HCT116 (cell line): ENCODE results near the gene SEMA6D. TPM values are rescaled to one million over a fixed set of nuclear protein-coding genes. Genes with fewer than 3 reads are reported as not detected.

Source experiments
- ATAC-seq: fragments of 200-7000 bp; cut with Tn5 transposase; 2 replicates; pipeline ENCODE4 v1.9.1; 2020; ENCODE audit warnings: mild to moderate bottlenecking, moderate library complexity
- BruUV-seq: library from RNA; stranded (reverse); fragments of 400-500 nt; replicated peaks from 2 replicates; lab custom pipeline; 2021; lab: Mats Ljungman, UMichigan
- CTCF ChIA-PET: fragments of 300-600 bp; sonication (Branson Sonifier 250); formaldehyde crosslinking; loops from one replicate; lab custom pipeline; 2021; ENCODE audit warnings: antibody characterized with exemption; lab: Charles Lee
- POLR2A ChIA-PET: fragments of 300-600, 350-600 bp; sonication (Branson Sonifier 250); formaldehyde crosslinking; loops from one replicate; lab custom pipeline; 2021; ENCODE audit warnings: antibody characterized with exemption; lab: Charles Lee
- RAD21 ChIA-PET, 2 experiments: fragments of 300-600 bp; sonication (Branson Sonifier 250); formaldehyde crosslinking; loops; one replicate each; lab custom pipeline; 2023; ENCODE audit warnings: low total read pairs in 2 of 2; ENCODE audit not compliant: uncharacterized antibody in 2 of 2, unreplicated experiment in 2 of 2, low non-redundant PET in 1 of 2; lab: Charles Lee
- DNase-seq: peaks from one replicate; pipeline ENCODE4 v3.0.0-alpha.2; 2010; ENCODE audit warnings: low read depth, low spot score
- H2AFZ ChIP-seq: fragments of 200-600 bp; shearing (Covaris generic), sonication (generic); 2 replicates; pipeline ENCODE4 v1.6.1; 2017; ENCODE audit warnings: low read depth, mixed run types, mixed read lengths, antibody characterized with exemption, low read length; ENCODE audit not compliant: poor library complexity, severe bottlenecking
- H3K27ac ChIP-seq: 2 replicates; pipeline ENCODE4 v1.5.1; 2012; ENCODE audit warnings: low read depth, low read length
- H3K27me3 ChIP-seq: fragments of 200-600 bp; sonication (generic); 2 replicates; pipeline ENCODE4 v1.6.1; 2016; ENCODE audit warnings: mixed run types, low read length, mixed read lengths; ENCODE audit not compliant: insufficient read depth
- H3K36me3 ChIP-seq, 2 experiments: fragments of 200-500 bp in 1 of 2; fragments of 200-600 bp in 1 of 2; sonication (Bioruptor generic) in 1 of 2; sonication (generic) in 1 of 2; 2 replicates each; pipeline versions ENCODE4 v1.5.1 to v1.6.1; 2014 to 2016; ENCODE audit warnings: low read length in 2 of 2, inconsistent platforms in 1 of 2, mixed read lengths in 1 of 2, mixed run types in 1 of 2; ENCODE audit not compliant: insufficient read depth in 2 of 2, control insufficient read depth in 1 of 2
- H3K4me1 ChIP-seq, 2 experiments: fragments of 200-600 bp in 1 of 2; sonication (generic) in 1 of 2; 2 replicates each; pipeline versions ENCODE4 v1.5.1 to v1.6.1; 2012 to 2017; ENCODE audit warnings: low read length in 2 of 2, inconsistent platforms in 1 of 2, mild to moderate bottlenecking in 1 of 2, mixed read lengths in 1 of 2, mixed run types in 1 of 2, moderate library complexity in 1 of 2; ENCODE audit not compliant: insufficient read depth in 2 of 2, control insufficient read depth in 1 of 2
- H3K4me2 ChIP-seq: fragments of 200-600 bp; sonication (generic); 2 replicates; pipeline ENCODE4 v1.6.1; 2017; ENCODE audit warnings: mixed run types, low read length, mixed read lengths
- H3K4me3 ChIP-seq, 2 experiments: fragments of 200-600 bp in 1 of 2; sonication (generic) in 1 of 2; replicated peaks in 1 of 2; 2 replicates each; pipeline ENCODE4 v1.5.1; 2011 to 2016; ENCODE audit warnings: low read length in 2 of 2, control low read depth in 1 of 2, low read depth in 1 of 2, mild to moderate bottlenecking in 1 of 2, mixed read lengths in 1 of 2, mixed run types in 1 of 2
- H3K79me2 ChIP-seq: fragments of 200-600 bp; sonication (generic); 2 replicates; pipeline ENCODE4 v1.6.1; 2017; ENCODE audit warnings: mild to moderate bottlenecking, mixed run types, low read length, moderate library complexity, mixed read lengths; ENCODE audit not compliant: insufficient read depth
- H3K9ac ChIP-seq: fragments of 200-600 bp; sonication (generic); 2 replicates; pipeline ENCODE4 v1.6.1; 2016; ENCODE audit warnings: low read length, mixed read lengths
- H3K9me2 ChIP-seq: fragments of 200-600 bp; sonication (generic), shearing (Covaris generic); 2 replicates; pipeline ENCODE4 v1.6.1; 2017; ENCODE audit warnings: mixed run types, mild to moderate bottlenecking, moderate library complexity; ENCODE audit not compliant: insufficient read depth
- H3K9me3 ChIP-seq, 2 experiments: fragments of 200-500 bp in 1 of 2; fragments of 200-600 bp in 1 of 2; sonication (Bioruptor generic) in 1 of 2; sonication (generic) in 1 of 2; 2 replicates each; pipeline ENCODE4 v1.6.1; 2014 to 2017; ENCODE audit warnings: low read length in 2 of 2, mixed read lengths in 2 of 2, inconsistent platforms in 1 of 2, low read depth in 1 of 2, mild to moderate bottlenecking in 1 of 2, mixed run types in 1 of 2, moderate library complexity in 1 of 2; ENCODE audit not compliant: control insufficient read depth in 1 of 2, insufficient read depth in 1 of 2
- H4K20me1 ChIP-seq: fragments of 200-600 bp; sonication (generic), shearing (Covaris generic); 2 replicates; pipeline ENCODE4 v1.6.1; 2017; ENCODE audit warnings: mixed run types, mild to moderate bottlenecking, moderate library complexity; ENCODE audit not compliant: insufficient read depth
- CBX3 ChIP-seq: IDR thresholded peaks from 2 replicates; pipeline ENCODE4 v1.6.1; 2012; ENCODE audit warnings: low read depth
- CEBPB ChIP-seq: IDR thresholded peaks from 2 replicates; pipeline ENCODE4 v1.6.1; 2012; ENCODE audit warnings: low read depth
- EGR1 ChIP-seq: IDR thresholded peaks from 2 replicates; pipeline ENCODE4 v1.6.1; 2012; ENCODE audit warnings: low read depth
- ELF1 ChIP-seq: IDR thresholded peaks from 2 replicates; pipeline ENCODE4 v1.6.1; 2012; ENCODE audit warnings: low read depth, borderline replicate concordance
- EZH2phosphoT487 ChIP-seq: fragments of 200-600 bp; IDR thresholded peaks from 2 replicates; pipeline ENCODE4 v1.6.1; 2018; ENCODE audit warnings: antibody characterized with exemption, borderline replicate concordance
- FOSL1 ChIP-seq: IDR thresholded peaks from 2 replicates; pipeline ENCODE4 v1.6.1; 2012; ENCODE audit warnings: low read depth
- JUND ChIP-seq: IDR thresholded peaks from 2 replicates; pipeline ENCODE4 v1.6.1; 2012
- POLR2A ChIP-seq: IDR thresholded peaks from 2 replicates; pipeline ENCODE4 v1.7.0; 2011; ENCODE audit warnings: borderline replicate concordance; ENCODE audit not compliant: insufficient read depth, insufficient read length; ENCODE audit errors: extremely low read depth
- POLR2AphosphoS5 ChIP-seq: IDR thresholded peaks from 2 replicates; pipeline ENCODE4 v1.6.1; 2011; ENCODE audit warnings: mild to moderate bottlenecking, low read depth, low read length, moderate library complexity
- RAD21 ChIP-seq: IDR thresholded peaks from 2 replicates; pipeline ENCODE4 v1.6.1; 2012; ENCODE audit warnings: low read depth, mild to moderate bottlenecking
- SRF ChIP-seq: IDR thresholded peaks from 2 replicates; pipeline ENCODE4 v1.6.1; 2012; ENCODE audit warnings: low read depth
- TCF7L2 ChIP-seq: IDR thresholded peaks from 2 replicates; pipeline ENCODE4 v1.7.0; 2011; ENCODE audit warnings: borderline replicate concordance, inconsistent platforms; ENCODE audit not compliant: insufficient read depth, insufficient read length; ENCODE audit errors: extremely low read depth
- YY1 ChIP-seq: IDR thresholded peaks from 2 replicates; pipeline ENCODE4 v1.6.1; 2011; ENCODE audit warnings: low read length, low read depth, moderate library complexity, mild to moderate bottlenecking; ENCODE audit not compliant: insufficient replicate concordance; ENCODE audit errors: extremely low read depth
- ZFX ChIP-seq: fragments of 450-650 bp; IDR thresholded peaks from 2 replicates; pipeline ENCODE4 v1.6.1; 2017
- ZNF274 ChIP-seq: fragments of 200-500 bp; sonication (Bioruptor generic); IDR thresholded peaks from 2 replicates; pipeline ENCODE4 v1.6.1; 2014; ENCODE audit warnings: mild to moderate bottlenecking, low read depth, low read length, inconsistent platforms
- intact Hi-C: fragments of 100-400 bp; cut with micrococcal nuclease; formaldehyde crosslinking; loops from 2 replicates; pipeline ENCODE4 v1.10.0; 2022
- total RNA-seq: library from RNA; stranded (reverse); gene quantifications from one replicate; pipeline ENCODE4 v1.2.1, GENCODE V29; 2021; ENCODE audit not compliant: unreplicated experiment
- TF ChIP-seq, protein P1 (sequence below): IDR thresholded peaks from 2 replicates; pipeline ENCODE4 v1.6.1; 2012
- TF ChIP-seq, protein P2 (sequence below): IDR thresholded peaks from 2 replicates; pipeline ENCODE4 v1.6.1; 2012; ENCODE audit warnings: low read depth
- TF ChIP-seq, protein P3 (sequence below): IDR thresholded peaks from 2 replicates; pipeline ENCODE4 v1.6.1; 2012
- TF ChIP-seq, protein P4 (sequence below), 3 experiments: fragments of 200-600 bp in 1 of 3; sonication (generic) in 1 of 3; IDR thresholded peaks in 2 of 3; conservative IDR thresholded peaks in 1 of 3; 2 replicates each; pipeline ENCODE4 v1.5.1; 2012 to 2017; ENCODE audit warnings: low read depth in 2 of 3, low read length in 2 of 3, antibody characterized with exemption in 1 of 3, borderline replicate concordance in 1 of 3, control low read depth in 1 of 3, mild to moderate bottlenecking in 1 of 3, mixed read lengths in 1 of 3, mixed run types in 1 of 3, moderate library complexity in 1 of 3; ENCODE audit not compliant: insufficient read depth in 1 of 3

SEMA6D gene
- total RNA-seq, 1 experiment from 2014 or later: 0.02 TPM

DNA sequence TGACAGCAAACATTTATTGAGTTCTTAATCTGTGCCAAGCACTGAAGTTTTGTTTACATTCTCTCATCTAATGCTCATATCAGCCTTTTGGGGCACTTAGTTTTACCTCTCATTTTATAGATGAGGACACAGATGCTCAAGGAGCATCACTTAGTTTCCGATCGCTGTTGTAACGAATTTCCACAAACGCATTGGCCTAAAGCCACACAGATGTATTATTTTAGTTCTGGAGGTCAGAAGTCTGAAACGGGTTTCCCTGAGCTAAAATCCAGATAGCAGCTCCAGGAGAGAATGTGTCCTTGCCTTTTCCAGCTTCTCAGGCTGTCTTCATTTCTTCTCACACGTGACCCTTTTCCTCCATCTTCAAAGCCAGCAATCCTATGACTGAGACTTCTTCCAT is 11.1 kb downstream of the SEMA6D start:
- Histone ChIP-seq H3K4me1 (no peaks in the 10 kb centered on the region), H3K9me2 (no peaks in the 10 kb centered on the region), H3K27ac (no peak overlapping the region), H3K27me3 (no peaks in the 10 kb centered on the region)
- no peak for ATAC-seq
- ChIA-PET POLR2A (no interaction called here), RAD21 (no interaction called here)
- no TSS peak for BruUV-seq
- TF ChIP-seq ZNF274: no peak
- no peak for TF ChIP-seq EZH2phosphoT487
- TF ChIP-seq, protein P1, sequence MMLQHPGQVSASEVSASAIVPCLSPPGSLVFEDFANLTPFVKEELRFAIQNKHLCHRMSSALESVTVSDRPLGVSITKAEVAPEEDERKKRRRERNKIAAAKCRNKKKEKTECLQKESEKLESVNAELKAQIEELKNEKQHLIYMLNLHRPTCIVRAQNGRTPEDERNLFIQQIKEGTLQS: no peak
- no peak for TF ChIP-seq FOSL1
- no peak for TF ChIP-seq TCF7L2
- TF ChIP-seq YY1: no peak
- no peak for TF ChIP-seq ZFX
- TF ChIP-seq CBX3: no peak
- no peak for TF ChIP-seq POLR2A
- TF ChIP-seq, protein P2, sequence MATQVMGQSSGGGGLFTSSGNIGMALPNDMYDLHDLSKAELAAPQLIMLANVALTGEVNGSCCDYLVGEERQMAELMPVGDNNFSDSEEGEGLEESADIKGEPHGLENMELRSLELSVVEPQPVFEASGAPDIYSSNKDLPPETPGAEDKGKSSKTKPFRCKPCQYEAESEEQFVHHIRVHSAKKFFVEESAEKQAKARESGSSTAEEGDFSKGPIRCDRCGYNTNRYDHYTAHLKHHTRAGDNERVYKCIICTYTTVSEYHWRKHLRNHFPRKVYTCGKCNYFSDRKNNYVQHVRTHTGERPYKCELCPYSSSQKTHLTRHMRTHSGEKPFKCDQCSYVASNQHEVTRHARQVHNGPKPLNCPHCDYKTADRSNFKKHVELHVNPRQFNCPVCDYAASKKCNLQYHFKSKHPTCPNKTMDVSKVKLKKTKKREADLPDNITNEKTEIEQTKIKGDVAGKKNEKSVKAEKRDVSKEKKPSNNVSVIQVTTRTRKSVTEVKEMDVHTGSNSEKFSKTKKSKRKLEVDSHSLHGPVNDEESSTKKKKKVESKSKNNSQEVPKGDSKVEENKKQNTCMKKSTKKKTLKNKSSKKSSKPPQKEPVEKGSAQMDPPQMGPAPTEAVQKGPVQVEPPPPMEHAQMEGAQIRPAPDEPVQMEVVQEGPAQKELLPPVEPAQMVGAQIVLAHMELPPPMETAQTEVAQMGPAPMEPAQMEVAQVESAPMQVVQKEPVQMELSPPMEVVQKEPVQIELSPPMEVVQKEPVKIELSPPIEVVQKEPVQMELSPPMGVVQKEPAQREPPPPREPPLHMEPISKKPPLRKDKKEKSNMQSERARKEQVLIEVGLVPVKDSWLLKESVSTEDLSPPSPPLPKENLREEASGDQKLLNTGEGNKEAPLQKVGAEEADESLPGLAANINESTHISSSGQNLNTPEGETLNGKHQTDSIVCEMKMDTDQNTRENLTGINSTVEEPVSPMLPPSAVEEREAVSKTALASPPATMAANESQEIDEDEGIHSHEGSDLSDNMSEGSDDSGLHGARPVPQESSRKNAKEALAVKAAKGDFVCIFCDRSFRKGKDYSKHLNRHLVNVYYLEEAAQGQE: no peak
- TF ChIP-seq, protein P3, sequence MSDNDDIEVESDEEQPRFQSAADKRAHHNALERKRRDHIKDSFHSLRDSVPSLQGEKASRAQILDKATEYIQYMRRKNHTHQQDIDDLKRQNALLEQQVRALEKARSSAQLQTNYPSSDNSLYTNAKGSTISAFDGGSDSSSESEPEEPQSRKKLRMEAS: no peak
- no peak for TF ChIP-seq ELF1
- TF ChIP-seq POLR2AphosphoS5: no peak
- no peak for TF ChIP-seq SRF
- TF ChIP-seq, protein P4, sequence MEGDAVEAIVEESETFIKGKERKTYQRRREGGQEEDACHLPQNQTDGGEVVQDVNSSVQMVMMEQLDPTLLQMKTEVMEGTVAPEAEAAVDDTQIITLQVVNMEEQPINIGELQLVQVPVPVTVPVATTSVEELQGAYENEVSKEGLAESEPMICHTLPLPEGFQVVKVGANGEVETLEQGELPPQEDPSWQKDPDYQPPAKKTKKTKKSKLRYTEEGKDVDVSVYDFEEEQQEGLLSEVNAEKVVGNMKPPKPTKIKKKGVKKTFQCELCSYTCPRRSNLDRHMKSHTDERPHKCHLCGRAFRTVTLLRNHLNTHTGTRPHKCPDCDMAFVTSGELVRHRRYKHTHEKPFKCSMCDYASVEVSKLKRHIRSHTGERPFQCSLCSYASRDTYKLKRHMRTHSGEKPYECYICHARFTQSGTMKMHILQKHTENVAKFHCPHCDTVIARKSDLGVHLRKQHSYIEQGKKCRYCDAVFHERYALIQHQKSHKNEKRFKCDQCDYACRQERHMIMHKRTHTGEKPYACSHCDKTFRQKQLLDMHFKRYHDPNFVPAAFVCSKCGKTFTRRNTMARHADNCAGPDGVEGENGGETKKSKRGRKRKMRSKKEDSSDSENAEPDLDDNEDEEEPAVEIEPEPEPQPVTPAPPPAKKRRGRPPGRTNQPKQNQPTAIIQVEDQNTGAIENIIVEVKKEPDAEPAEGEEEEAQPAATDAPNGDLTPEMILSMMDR (IDR thresholded peaks at IDR 0.05 in 2 of 3, conservative IDR thresholded peaks at IDR 0.05 in 1 of 3; ENCODE audit: borderline replicate concordance in 1 of 3, insufficient read depth in 1 of 3, low read depth in 2 of 3, low read length in 2 of 3): no peak
- TF ChIP-seq RAD21: no peak
- no peak for TF ChIP-seq JUND
- TF ChIP-seq CEBPB: no peak
- TF ChIP-seq EGR1: no peak
- TF ChIP-seq, all 23 proteins: peak for 0
- Histone ChIP-seq H3K9ac (no peak overlapping the region), H3K79me2 (no peaks in the 10 kb centered on the region), H3K9me3 (peaks cover 0 to 21% of the 10 kb centered on the region in 2 experiments; a peak in 2 of 4 replicates), H3K36me3 (no peaks in the 10 kb centered on the region), H3K4me3 (no peak overlapping the region), H3K4me2 (no peak overlapping the region), H2AFZ (no peak overlapping the region), H4K20me1 (no peaks in the 10 kb centered on the region)
- CTCF ChIA-PET: no interaction called here
- DNase-seq: no peak
- intact Hi-C loops: no loop called here
